Lower lobe of right lung (tissue), 2 donors: ENCODE results near the gene CNGB1. TPM values are rescaled to one million over a fixed set of nuclear protein-coding genes. Genes with fewer than 3 reads are reported as not detected.

Experiments
- ATAC-seq, 2 donors: fragments of 200-7000 bp; cut with Tn5 transposase; one replicate each; pipeline ENCODE4 v1.9.1; 2020 to 2022; ENCODE audit warnings: mild to moderate bottlenecking in 2 of 2, moderate library complexity in 2 of 2
- DNase-seq: peaks from one replicate; pipeline ENCODE4 v3.0.0-alpha.2; 2020
- H3K27ac ChIP-seq: fragments of 200-600 bp; one replicate; pipeline ENCODE4 v1.8.0; 2022
- H3K27me3 ChIP-seq: fragments of 200-600 bp; one replicate; pipeline ENCODE4 v1.8.0; 2022; ENCODE audit warnings: low read depth
- H3K36me3 ChIP-seq: fragments of 200-600 bp; one replicate; pipeline ENCODE4 v1.8.0; 2022; ENCODE audit warnings: mild to moderate bottlenecking
- H3K4me1 ChIP-seq: fragments of 200-600 bp; one replicate; pipeline ENCODE4 v1.8.0; 2022
- H3K4me3 ChIP-seq: fragments of 200-600 bp; one replicate; pipeline ENCODE4 v1.8.0; 2022; ENCODE audit warnings: mild to moderate bottlenecking
- H3K9me3 ChIP-seq: fragments of 200-600 bp; one replicate; pipeline ENCODE4 v1.8.0; 2022
- intact Hi-C: fragments of 100-400 bp; cut with DNase I; formaldehyde crosslinking; loops from one replicate; pipeline ENCODE4 v1.11.0; 2022
- total RNA-seq: library from RNA; stranded (reverse); fragmentation: NEBNext Ultra II Directional; extraction: Animal tissue kit (Norgen Biotek cat#: 25700); gene quantifications from one replicate; pipeline ENCODE4 v1.2.1, GENCODE V29; 2021
- TF ChIP-seq, protein P1 (sequence below): fragments of 200-600 bp; IDR thresholded peaks from one replicate; pipeline ENCODE4 v1.8.0; 2022; ENCODE audit warnings: antibody characterized with exemption, mild to moderate bottlenecking
- donor health status: DM: no; HTN: yes; CAD: no; lungs with severe emphysema.

Gene CNGB1
- total RNA-seq, 1 donor from 2014 or later: 0.35 TPM

DNA sequence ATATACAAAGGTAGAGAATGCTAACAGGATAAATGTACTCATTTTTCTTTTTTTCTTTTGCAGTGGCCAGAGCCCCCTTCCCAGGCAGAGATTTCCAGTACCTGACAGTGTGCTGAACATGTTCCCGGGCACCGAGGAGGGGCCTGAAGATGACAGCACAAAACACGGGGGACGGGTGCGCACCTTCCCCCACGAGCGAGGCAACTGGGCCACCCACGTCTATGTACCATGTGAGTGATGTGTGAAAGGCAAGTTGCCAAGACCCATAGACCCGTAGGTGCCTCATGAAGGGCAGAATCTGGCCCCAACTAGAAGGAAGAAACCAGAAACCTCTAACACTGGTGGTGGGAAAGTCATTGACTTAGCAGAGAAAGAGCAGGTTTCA, 31.5 kb upstream of the CNGB1 start:
- Histone ChIP-seq H3K9me3 (no peaks in the 10 kb centered on the region), H3K4me3 (no peak overlapping the region), H3K36me3 (peaks cover 36% of the 10 kb centered on the region), H3K27me3 (no peaks in the 10 kb centered on the region), H3K4me1 (peaks cover 29% of the 10 kb centered on the region), H3K27ac (no peak overlapping the region)
- TF ChIP-seq, protein P1, sequence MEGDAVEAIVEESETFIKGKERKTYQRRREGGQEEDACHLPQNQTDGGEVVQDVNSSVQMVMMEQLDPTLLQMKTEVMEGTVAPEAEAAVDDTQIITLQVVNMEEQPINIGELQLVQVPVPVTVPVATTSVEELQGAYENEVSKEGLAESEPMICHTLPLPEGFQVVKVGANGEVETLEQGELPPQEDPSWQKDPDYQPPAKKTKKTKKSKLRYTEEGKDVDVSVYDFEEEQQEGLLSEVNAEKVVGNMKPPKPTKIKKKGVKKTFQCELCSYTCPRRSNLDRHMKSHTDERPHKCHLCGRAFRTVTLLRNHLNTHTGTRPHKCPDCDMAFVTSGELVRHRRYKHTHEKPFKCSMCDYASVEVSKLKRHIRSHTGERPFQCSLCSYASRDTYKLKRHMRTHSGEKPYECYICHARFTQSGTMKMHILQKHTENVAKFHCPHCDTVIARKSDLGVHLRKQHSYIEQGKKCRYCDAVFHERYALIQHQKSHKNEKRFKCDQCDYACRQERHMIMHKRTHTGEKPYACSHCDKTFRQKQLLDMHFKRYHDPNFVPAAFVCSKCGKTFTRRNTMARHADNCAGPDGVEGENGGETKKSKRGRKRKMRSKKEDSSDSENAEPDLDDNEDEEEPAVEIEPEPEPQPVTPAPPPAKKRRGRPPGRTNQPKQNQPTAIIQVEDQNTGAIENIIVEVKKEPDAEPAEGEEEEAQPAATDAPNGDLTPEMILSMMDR: no peak
- DNase-seq: peak; percentile 32
- intact Hi-C loops: no loop called here
- no peak for ATAC-seq

DNA sequence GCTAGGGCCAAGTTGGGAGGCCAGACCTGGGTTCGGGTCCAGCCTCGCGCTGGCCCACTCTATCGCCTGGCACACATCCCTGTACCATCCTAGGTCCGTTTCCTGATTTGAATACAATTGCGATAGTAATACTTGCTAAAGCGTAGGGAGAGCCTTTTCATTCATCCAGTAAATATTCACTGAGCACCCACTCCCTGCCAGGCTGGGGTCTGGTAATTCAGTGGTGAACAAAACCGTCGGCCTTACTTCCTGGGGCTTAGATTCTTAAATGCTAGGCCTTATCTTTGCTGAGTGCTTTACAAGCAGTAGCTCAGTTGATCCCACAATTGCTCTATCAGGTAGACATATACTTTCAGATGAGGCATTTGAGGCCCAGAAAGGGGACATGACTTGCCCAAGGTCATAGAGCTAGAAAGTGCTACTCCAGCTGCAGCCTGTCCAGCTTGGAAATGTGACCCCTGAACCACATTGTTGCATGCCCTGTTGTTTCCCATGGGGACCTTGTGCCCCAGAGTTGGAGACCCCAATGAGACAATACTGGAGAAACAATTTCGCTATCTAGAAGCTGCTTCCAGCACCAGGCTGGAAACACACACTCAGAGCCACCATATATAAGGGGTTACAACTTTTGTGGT, 31.0 kb upstream of the CNGB1 start:
- DNase-seq: no peak
- peak overlapping the region; percentile 95 for H3K27ac ChIP-seq
- TF ChIP-seq, protein P1: no peak
- H3K9me3 ChIP-seq: no peaks in the 10 kb centered on the region
- H3K27me3 ChIP-seq: no peaks in the 10 kb centered on the region
- peaks cover 29% of the 10 kb centered on the region for H3K4me1 ChIP-seq
- intact Hi-C loops: no loop called here
- peaks cover 41% of the 10 kb centered on the region for H3K36me3 ChIP-seq
- H3K4me3 ChIP-seq: peak overlapping the region; percentile 89
- no peak for ATAC-seq

DNA sequence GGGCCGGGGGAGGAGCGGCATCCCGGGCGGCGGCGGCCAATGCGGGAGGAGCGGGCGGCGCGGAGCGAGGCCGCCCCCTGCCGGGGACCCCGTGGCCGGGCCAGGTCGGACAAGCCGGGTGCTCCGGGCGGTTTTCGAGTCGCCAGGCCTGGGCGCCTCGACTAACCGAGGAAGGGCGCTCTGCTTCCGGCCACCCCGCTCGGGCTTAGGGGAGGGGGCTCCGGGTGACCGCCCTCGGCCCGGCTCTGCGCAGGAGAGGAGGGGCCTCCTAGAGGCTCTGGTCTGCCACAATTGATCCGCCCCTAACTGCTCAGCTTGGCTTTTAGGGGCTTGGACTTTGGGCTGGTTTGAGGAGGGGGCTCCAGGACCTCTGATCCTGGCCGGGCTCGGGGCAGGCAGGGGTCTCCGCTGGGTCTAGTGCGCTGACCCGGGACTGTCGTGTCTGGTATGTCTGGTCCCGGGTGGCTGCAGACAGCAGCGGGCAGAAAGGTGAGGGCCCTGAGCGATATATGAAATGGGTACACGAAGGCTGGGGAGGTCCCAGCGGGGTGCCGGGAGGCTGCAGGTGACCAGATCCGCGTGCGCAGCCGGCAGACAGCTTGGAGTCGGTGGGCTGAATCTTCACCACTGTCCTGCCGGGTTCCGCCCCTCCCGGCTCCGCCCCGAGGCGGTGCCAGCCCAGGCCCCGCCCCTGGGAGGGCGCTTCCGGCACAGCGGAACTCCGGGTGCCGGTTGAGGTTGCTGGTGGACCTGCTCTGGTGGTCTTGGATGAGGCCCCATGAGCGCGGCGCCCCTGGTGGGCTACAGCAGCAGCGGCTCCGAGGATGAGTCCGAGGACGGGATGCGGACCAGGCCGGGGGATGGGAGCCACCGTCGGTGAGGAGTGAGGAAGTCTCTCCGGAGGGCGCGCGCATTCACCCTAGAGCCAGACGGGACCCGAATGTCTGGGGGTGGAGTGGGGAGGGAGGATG, 30.1 kb upstream of the CNGB1 start, which contains the start of gene USB1:
Gene USB1 (plus strand): TSS at position 702 of the 971 bp plus-strand sequence. CDS start 77 bp downstream, at position 779.
- H3K4me3 ChIP-seq: peak within 1 kb of the TSS; percentile 89
- peaks cover 49% of the 10 kb centered on the region for H3K36me3 ChIP-seq
- DNase-seq: peak; percentile 91
- ATAC-seq: peak; percentile 94
- no peaks in the 10 kb centered on the region for H3K9me3 ChIP-seq
- H3K27ac ChIP-seq: peak within 1 kb of the TSS; percentile 95
- TF ChIP-seq, protein P1: peak; percentile 70
- peaks cover 29% of the 10 kb centered on the region for H3K4me1 ChIP-seq
- no peaks in the 10 kb centered on the region for H3K27me3 ChIP-seq
- intact Hi-C loops: no loop called here

DNA sequence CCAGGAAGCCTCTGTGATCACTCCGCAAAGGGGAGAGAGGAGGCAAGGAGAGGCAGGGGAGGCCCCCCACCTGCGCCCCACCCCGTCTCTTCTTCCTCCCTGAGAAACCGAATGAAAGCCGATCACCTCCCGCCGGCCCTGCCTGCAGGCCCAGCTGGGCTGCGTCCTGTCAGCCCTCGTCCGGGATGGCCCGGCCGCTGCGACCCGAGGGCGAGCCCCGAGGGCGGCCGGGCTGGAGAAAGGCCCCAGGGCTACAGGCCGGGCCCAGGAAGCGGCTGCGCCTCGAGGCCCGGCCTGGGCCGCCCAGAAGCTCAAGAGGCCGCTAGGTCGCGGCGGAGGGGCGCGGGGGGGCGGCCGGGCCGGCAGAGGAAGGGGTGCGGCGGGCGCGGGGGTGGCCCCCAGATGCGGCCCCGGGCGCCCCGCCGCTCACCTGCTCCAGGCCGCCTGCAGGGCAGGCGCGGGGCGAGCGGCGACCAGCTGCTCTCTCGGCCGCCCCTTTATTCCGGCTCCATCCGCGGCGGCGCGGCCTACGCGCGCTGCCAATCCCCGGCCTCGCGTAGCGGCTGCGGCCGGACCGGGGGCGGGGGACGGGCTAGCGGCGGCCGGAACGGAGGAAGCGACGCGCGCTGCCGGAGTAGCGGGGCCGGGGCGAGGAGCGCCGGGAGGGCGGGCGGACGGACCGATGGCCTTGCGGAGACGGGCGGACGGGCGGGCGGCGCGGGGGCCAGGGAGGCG, 29.2 kb upstream of the CNGB1 start, which contains the start of gene ZNF319:
Gene ZNF319 (minus strand): TSS at position 702 of the 735 bp plus-strand sequence. CDS start 2,407 bp downstream, outside the sequence.
- peak; percentile 52 for DNase-seq
- Histone ChIP-seq H3K4me3 (peak within 1 kb of the TSS; percentile 89), H3K9me3 (no peaks in the 10 kb centered on the region), H3K4me1 (peaks cover 37% of the 10 kb centered on the region), H3K27ac (peak within 1 kb of the TSS; percentile 95), H3K36me3 (peaks cover 51% of the 10 kb centered on the region), H3K27me3 (no peaks in the 10 kb centered on the region)
- intact Hi-C loops: no loop called here
- TF ChIP-seq, protein P1: no peak
- peak; percentile 5 to 15 for ATAC-seq
